Panc1 (cell line): ENCODE data around the gene TBC1D22A. TPM values are rescaled to one million over a fixed set of nuclear protein-coding genes. Genes with fewer than 3 reads are reported as not detected.

Experiments
- ATAC-seq: fragments of 200-7000 bp; cut with Tn5 transposase; 2 replicates; pipeline ENCODE4 v1.9.1; 2020; ENCODE audit warnings: mild to moderate bottlenecking, moderate library complexity
- BruUV-seq: library from RNA; stranded (reverse); fragments of 400-500 nt; replicated peaks from 2 replicates; lab custom pipeline; 2021; lab: Mats Ljungman, UMichigan
- CTCF ChIA-PET: fragments of 300-600 bp; sonication (Branson Sonifier 250); formaldehyde crosslinking; loops from one replicate; lab custom pipeline; 2022; ENCODE audit warnings: antibody characterized with exemption; lab: Charles Lee
- POLR2A ChIA-PET: fragments of 300-600 bp; sonication (Branson Sonifier 250); formaldehyde crosslinking; loops from one replicate; lab custom pipeline; 2022; ENCODE audit warnings: antibody characterized with exemption; lab: Charles Lee
- DNase-seq: peaks from one replicate; pipeline ENCODE4 v3.0.0-alpha.2; 2010; ENCODE audit warnings: low read depth, low spot score
- H3K27ac ChIP-seq: 2 replicates; pipeline ENCODE4 v1.5.1; 2011; ENCODE audit warnings: mild to moderate bottlenecking, low read length, inconsistent platforms
- H3K27me3 ChIP-seq: fragments of 200-500 bp; sonication (Bioruptor generic); 2 replicates; pipeline ENCODE4 v1.6.0; 2014; ENCODE audit warnings: low read length, inconsistent platforms; ENCODE audit not compliant: control insufficient read depth, insufficient read depth
- H3K36me3 ChIP-seq: fragments of 200-500 bp; sonication (Bioruptor generic); 2 replicates; pipeline ENCODE4 v1.5.1; 2014; ENCODE audit warnings: inconsistent platforms, mild to moderate bottlenecking, low read length, moderate library complexity; ENCODE audit not compliant: control insufficient read depth, insufficient read depth
- H3K4me1 ChIP-seq: 2 replicates; pipeline ENCODE4 v1.5.1; 2011; ENCODE audit warnings: inconsistent platforms, mild to moderate bottlenecking, low read length, moderate library complexity; ENCODE audit not compliant: control insufficient read depth, insufficient read depth
- H3K4me3 ChIP-seq, 2 experiments: 2 replicates each; pipeline ENCODE4 v1.5.1; 2011 to 2012; ENCODE audit warnings: low read depth in 2 of 2, low read length in 2 of 2, mild to moderate bottlenecking in 2 of 2, inconsistent platforms in 1 of 2, moderate library complexity in 1 of 2
- H3K9me3 ChIP-seq: fragments of 200-500 bp; sonication (Bioruptor generic); 2 replicates; pipeline ENCODE4 v1.5.1; 2014; ENCODE audit warnings: low read depth, mild to moderate bottlenecking, inconsistent platforms, low read length, moderate library complexity; ENCODE audit not compliant: control insufficient read depth, insufficient read depth
- POLR2AphosphoS5 ChIP-seq: IDR thresholded peaks from 2 replicates; pipeline ENCODE4 v1.6.1; 2012; ENCODE audit warnings: mild to moderate bottlenecking, low read depth, low read length, moderate library complexity
- SIN3A ChIP-seq: IDR thresholded peaks from 2 replicates; pipeline ENCODE4 v1.6.1; 2012; ENCODE audit warnings: low read depth, mild to moderate bottlenecking, low read length, moderate library complexity, borderline replicate concordance; ENCODE audit not compliant: insufficient read depth
- TCF7L2 ChIP-seq: IDR thresholded peaks from 2 replicates; pipeline ENCODE4 v1.6.1; 2011; ENCODE audit warnings: mild to moderate bottlenecking, low read depth, low read length, inconsistent platforms
- in situ Hi-C: cut with HindIII; loops from 2 replicates; pipeline ENCODE4 v1.10.0; 2016; ENCODE audit warnings: low sequenced_read_pairs, low pct_unique_long_range_greater_than_20kb
- intact Hi-C: fragments of 100-400 bp; cut with micrococcal nuclease; formaldehyde crosslinking; loops from one replicate; pipeline ENCODE4 v1.10.0; 2022; ENCODE audit not compliant: unreplicated experiment
- total RNA-seq: library from RNA; stranded (reverse); gene quantifications from one replicate; pipeline ENCODE4 v1.2.1, GENCODE V29; 2021; ENCODE audit not compliant: unreplicated experiment
- TF ChIP-seq, protein P1 (sequence below), 2 experiments: IDR thresholded peaks; 2 replicates each; pipeline ENCODE4 v1.6.1; 2011 to 2012; ENCODE audit warnings: low read depth in 2 of 2, control low read depth in 1 of 2, low read length in 1 of 2, mild to moderate bottlenecking in 1 of 2, moderate library complexity in 1 of 2; ENCODE audit not compliant: insufficient read depth in 1 of 2
- TF ChIP-seq, protein P2 (sequence below): fragments of 450-650 bp; IDR thresholded peaks from 2 replicates; pipeline ENCODE4 v1.5.1; 2017; ENCODE audit warnings: mild to moderate bottlenecking

The TBC1D22A gene
- total RNA-seq, 1 experiment from 2014 or later, result 28.7 TPM

DNA sequence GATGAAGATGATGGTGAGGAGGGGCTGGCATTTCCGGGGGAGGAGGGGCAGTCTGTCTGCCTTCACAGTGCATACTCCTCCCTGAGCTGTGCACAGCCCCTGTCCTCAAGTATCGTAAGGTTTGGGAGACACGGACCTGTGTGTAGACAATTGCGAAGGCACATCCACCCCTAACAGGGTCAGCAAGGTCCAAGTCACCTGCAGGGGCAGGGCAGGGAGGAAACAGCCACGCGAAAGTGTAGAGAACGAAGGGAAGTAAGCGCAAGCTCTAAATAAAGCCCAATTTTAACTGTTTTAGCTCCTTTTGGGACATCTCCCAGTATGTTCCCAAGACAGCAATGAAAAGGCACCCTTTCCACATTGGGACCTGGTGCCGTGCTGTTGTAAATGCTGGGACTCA, 448.2 kb downstream of the TBC1D22A start:
- BruUV-seq, result no TSS peak
- H3K4me1 ChIP-seq, result no peaks in the 10 kb centered on the region
- ChIA-PET CTCF (no interaction called here), POLR2A (no interaction called here)
- H3K4me3 ChIP-seq, result no peak overlapping the region
- no peaks in the 10 kb centered on the region for H3K27me3 ChIP-seq
- H3K9me3 ChIP-seq, result no peaks in the 10 kb centered on the region
- H3K36me3 ChIP-seq, result no peaks in the 10 kb centered on the region
- H3K27ac ChIP-seq, result no peak overlapping the region
- DNase-seq (no peak), ATAC-seq (no peak)
- in situ Hi-C loops (no loop called here), intact Hi-C loops (no loop called here)
- TF ChIP-seq POLR2AphosphoS5, result no peak
- no peak for TF ChIP-seq SIN3A
- TF ChIP-seq, protein P1, sequence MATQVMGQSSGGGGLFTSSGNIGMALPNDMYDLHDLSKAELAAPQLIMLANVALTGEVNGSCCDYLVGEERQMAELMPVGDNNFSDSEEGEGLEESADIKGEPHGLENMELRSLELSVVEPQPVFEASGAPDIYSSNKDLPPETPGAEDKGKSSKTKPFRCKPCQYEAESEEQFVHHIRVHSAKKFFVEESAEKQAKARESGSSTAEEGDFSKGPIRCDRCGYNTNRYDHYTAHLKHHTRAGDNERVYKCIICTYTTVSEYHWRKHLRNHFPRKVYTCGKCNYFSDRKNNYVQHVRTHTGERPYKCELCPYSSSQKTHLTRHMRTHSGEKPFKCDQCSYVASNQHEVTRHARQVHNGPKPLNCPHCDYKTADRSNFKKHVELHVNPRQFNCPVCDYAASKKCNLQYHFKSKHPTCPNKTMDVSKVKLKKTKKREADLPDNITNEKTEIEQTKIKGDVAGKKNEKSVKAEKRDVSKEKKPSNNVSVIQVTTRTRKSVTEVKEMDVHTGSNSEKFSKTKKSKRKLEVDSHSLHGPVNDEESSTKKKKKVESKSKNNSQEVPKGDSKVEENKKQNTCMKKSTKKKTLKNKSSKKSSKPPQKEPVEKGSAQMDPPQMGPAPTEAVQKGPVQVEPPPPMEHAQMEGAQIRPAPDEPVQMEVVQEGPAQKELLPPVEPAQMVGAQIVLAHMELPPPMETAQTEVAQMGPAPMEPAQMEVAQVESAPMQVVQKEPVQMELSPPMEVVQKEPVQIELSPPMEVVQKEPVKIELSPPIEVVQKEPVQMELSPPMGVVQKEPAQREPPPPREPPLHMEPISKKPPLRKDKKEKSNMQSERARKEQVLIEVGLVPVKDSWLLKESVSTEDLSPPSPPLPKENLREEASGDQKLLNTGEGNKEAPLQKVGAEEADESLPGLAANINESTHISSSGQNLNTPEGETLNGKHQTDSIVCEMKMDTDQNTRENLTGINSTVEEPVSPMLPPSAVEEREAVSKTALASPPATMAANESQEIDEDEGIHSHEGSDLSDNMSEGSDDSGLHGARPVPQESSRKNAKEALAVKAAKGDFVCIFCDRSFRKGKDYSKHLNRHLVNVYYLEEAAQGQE (IDR thresholded peaks at IDR 0.05; ENCODE audit: insufficient read depth in 1 of 2, low read depth in 2 of 2, low read length in 1 of 2), result no peak
- TF ChIP-seq, protein P2, sequence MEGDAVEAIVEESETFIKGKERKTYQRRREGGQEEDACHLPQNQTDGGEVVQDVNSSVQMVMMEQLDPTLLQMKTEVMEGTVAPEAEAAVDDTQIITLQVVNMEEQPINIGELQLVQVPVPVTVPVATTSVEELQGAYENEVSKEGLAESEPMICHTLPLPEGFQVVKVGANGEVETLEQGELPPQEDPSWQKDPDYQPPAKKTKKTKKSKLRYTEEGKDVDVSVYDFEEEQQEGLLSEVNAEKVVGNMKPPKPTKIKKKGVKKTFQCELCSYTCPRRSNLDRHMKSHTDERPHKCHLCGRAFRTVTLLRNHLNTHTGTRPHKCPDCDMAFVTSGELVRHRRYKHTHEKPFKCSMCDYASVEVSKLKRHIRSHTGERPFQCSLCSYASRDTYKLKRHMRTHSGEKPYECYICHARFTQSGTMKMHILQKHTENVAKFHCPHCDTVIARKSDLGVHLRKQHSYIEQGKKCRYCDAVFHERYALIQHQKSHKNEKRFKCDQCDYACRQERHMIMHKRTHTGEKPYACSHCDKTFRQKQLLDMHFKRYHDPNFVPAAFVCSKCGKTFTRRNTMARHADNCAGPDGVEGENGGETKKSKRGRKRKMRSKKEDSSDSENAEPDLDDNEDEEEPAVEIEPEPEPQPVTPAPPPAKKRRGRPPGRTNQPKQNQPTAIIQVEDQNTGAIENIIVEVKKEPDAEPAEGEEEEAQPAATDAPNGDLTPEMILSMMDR, result no peak
- no peak for TF ChIP-seq TCF7L2

DNA sequence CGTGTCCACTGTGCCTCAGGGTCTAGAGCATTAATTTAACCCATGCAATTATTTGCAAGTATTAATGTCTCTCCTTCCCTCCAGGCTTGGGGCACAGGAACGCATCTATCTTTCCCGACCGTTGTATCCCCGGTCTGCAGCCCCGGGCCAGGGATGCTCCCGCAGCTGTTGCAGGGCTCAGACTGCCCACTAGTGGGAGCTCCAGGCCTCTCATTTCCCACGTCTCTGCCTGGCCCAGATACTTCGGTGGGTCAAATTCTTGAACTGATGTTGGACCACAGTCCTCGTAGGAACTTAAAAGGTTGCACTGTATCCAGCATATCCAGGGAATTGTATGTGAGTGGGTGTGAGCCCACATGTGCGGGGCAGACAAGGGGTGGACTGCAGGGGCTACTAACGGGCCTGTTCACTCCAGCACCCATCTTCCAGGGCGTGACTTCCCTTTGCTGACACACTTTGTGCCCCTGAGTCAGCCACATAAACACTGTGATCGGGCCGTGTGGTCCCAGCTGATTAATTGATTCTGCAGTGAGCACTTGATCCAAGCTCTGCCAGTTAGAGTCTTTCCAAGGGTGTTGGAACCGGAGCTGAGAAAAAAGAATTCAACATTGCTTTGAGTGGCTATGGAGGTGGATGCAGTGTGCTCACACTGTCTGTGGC, 451.3 kb downstream of the TBC1D22A start:
- Histone ChIP-seq H3K4me1 (no peaks in the 10 kb centered on the region), H3K36me3 (no peaks in the 10 kb centered on the region), H3K4me3 (no peak overlapping the region), H3K9me3 (no peaks in the 10 kb centered on the region), H3K27ac (no peak overlapping the region), H3K27me3 (no peaks in the 10 kb centered on the region)
- CTCF ChIA-PET, result no interaction called here
- DNase-seq, result peak; percentile 5
- intact Hi-C loops, result no loop called here
- no peak for ATAC-seq
- BruUV-seq, result no TSS peak
- TF ChIP-seq, protein P2, result peak; percentile 77
- TF ChIP-seq, protein P1 (IDR thresholded peaks at IDR 0.05; ENCODE audit: insufficient read depth in 1 of 2, low read depth in 2 of 2, low read length in 1 of 2), result no peak
- in situ Hi-C loops, result no loop called here
- POLR2A ChIA-PET, result no interaction called here
